ENCODE measurements around the gene SYTL4. TPM values are rescaled to one million over a fixed set of nuclear protein-coding genes. Genes with fewer than 3 reads are reported as not detected.

Gene SYTL4
- total RNA-seq, 1 experiment from 2014 or later, result 1.3 TPM

DNA sequence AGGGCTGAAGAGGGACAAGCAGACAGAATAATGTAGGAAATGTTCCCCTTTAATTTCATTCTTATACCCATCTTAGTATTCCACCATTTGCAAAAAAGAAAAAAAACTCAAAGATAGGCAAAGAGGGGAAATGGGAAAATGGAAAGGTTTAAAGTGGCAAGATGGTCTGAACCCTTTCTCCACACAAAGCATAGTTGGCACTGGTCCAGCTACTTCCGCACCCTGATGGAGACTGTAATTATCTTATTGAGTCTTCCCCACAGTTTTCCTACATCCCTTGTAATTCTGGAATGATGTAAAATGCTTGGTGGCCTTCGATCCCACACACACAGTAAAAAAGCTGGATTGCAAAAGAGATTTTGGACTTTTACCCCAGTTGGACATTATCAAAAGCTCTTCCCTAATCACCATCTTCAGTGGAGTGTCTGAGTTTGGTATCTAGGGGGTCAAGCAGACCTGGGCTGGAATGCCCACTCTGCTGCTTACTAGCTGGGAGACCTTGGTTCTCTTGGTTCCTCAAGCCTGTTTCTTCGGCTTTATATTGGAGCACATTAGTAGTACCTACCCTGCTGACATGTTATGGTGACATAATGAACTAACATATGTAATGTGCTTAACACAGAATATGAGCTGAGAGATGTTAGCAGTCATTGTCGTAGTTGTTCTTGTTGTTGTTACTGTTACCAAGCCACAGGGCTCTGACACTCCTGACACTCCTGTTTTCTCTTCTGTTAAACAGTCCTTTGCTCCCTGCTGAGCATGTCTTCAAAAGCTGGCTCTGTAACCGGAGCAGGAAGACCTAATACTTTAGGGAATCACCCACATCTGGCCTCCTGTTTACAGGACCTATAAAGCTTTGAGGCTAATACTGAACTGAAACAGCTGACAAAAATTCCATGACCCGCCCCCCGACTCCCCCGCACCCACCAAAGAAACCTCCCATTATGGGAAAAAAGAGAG lies 83.2 kb downstream of the SYTL4 start:
- DNase-seq (ENCODE audit: low read depth), result peak; percentile 54

DNA sequence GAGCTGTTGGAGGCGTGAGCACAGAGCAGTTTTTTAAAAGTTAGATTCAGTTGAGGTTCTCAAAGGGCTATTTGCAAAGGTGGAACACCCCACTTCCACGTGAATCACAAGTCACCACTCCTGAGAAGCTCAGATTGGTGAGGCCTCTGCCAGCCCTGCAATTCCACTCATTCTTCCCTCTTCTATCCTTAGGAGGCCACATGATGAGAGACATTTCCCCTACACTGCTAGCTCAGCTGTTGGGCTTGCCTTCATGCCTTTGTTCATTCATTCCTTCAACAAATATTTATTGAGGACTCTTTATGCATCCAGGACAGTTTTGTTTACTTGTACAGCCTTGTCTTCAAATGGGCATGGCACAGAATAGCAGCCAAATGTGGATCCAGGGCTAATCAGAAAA lies 84.2 kb downstream of the SYTL4 start:
- no peak for DNase-seq (ENCODE audit: low read depth)

DNA sequence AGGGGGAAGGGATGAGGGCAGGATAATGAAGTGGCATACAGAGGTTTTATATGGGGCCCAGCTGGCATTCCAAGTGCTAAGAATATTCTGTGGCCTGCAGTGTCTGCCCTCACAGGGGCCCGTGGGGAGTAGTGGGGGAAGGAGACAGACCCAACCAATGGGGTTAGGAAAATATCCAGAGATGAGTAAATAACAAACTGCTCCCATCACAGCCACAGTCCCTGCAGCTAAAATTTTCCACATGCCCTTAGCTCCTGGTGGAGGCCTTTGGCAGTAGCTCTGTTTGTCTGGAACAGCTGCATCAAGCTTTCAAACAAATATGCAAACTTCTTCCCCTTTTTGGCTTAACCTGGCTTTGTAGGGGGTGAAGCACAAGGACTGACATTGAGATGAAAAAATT lies 84.8 kb downstream of the SYTL4 start:
- peak; percentile 59 for DNase-seq (ENCODE audit: low read depth)

DNA sequence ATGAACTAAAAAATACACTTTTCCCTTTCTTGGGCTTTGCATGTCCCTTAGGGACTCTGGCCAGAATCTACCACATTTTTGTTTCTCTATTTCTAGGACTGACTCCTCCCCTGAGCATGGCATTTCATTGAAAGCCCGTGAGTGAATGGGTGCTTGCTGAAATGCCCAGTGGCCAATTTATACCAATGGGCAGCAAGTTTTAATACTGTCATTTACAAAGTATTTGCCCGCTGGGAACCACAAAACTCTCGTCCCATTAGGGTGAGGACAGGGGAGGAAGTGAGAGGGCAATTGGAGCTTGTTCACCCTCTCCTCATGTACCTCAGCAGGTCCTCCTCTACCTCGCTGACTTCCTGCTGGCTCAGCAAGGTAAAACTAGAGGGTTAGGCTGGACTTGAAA lies 86.8 kb downstream of the SYTL4 start:
- peak; percentile 37 for DNase-seq (ENCODE audit: low read depth)

DNA sequence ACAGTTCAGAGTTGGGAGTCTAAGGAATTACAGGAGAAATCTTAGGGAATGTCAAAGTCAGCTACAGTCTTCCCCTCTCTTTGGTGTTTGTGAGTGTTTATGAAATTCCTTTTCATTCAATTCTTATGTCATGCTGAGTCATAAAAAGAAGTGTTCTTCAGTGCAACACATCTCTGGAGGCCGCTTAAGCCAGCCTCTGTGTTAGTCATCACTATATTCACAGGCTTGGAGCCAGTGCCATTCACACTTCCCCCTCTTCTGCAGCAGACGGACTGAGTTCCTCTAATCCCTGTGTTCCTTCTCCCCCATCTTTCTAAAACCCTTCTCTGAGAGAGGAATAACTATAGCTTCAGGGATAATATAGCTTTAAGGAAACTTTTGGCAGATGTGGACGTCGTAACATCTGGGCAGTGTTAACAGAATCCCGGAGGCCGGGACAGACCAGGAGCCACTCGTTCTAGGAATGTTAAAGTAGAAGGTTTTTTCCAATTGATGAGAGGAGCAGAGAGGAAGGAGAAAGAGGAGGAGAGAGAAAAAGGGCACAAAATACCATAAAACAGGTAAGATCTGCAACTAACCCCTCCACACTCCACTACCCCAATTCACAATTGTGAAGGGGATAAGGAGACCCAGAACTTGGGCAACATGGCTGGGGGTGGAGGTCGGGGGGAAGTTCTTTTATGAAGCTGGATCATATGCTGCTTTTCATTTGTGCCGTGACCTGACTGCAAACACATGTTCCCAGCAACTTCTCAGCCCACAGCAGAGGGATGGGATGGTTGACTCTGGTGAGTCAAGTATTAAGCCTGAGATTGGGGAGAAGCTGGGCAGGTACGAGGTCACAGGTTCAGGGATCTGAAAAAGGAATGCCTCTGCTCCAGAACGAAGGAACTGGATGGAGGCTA lies 87.7 kb downstream of the SYTL4 start, which contains the start of gene SRPX2:
TSS of gene SRPX2 (plus strand) at position 244 of the 905 bp plus-strand sequence. CDS start 2,124 bp downstream, outside the sequence.
- DNase-seq (ENCODE audit: low read depth), result peak; percentile 80

DNA sequence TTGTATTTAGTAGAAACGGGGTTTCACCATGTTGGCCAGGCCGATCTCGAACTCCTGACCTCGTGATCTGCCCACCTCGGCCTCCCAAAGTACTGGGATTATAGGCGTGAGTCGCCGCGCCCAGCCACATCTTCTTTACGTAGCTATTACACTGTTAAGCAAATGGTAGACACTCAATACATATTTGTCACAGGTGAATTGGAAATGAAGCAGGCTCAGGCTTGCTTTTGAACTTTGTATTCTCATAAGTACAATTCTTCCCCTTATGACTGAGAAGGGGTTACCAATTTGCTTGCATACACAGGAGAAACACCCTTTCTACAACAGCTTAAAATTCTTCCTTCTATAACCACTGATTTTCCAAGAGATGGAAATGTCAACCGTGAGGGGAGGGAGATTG lies 88.7 kb downstream of the SYTL4 start:
- no peak for DNase-seq (ENCODE audit: low read depth)

DNA sequence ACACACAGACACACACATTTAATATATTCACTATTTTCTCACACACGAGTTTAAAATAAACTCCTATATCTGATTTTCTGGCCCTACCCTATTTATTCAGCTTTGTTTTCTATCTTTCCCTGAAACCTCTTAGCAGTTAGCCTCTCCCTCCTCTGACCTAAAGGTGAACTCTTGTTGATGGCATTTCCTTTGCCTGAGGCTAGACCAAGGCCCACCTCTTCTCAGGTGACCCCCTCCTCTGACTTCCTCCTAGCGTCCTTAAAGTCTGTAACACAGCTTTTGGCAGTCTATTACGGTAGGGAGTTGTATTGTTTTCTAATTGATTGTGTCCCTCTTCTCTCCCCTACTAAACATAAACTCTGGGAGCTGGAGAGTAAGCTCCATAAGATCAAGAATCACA lies 89.6 kb downstream of the SYTL4 start:
- DNase-seq (ENCODE audit: low read depth), result no peak

DNA sequence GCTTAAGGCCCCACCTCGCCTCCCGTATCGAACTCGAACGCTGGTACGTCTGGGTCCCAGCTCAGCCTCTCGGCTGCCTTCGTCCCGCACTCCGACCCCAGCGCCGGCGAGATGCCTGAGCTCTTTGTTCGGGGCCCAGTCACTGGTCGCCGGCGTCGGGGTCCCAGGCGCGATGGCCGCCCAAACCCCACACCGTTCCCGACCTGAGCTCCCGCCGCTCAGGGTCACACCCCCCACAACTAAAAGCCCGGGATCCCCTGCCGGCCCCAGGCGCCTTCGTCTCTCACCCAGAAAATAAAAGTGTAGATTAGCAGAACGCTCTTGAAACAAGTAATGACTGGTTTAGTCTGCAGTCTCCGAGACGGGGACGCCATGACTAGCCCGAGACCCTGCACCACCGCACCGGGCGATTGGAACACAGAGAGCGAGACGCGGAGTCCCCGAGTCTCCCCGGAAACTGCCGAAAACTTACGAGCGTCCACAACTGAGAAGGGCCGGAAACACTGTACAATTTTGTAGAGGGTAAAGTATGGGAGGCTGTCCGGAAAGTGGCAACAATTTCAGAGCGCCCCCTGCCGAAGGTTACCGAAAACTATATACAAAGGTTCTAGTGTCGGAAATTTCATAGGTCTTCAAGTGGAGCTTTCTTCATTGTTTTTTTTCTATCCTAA lies 95.5 kb downstream of the SYTL4 start, which contains the start of gene TSPAN6:
TSS of gene TSPAN6 (minus strand) at position 486 of the 671 bp plus-strand sequence. CDS start at position 374, 112 bp downstream.
- DNase-seq (ENCODE audit: low read depth), result peak; percentile 79

DNA sequence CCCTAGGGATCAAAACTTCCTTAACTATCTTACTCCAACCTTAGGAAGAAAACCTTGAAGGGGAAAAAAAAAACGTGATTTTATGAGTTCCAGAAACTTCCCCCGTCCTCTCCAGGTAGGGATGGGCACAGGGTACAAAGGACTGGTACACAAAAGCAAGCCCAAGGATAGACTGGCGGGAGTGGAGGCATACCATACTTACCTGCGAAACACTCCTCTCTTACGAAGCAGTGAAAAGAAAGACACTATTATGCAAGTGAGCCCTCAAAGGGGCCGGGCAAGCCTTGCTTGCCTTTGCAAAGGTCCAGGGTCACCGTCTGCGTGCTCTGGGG lies 96.0 kb downstream of the SYTL4 start:
- DNase-seq (ENCODE audit: low read depth), result no peak

DNA sequence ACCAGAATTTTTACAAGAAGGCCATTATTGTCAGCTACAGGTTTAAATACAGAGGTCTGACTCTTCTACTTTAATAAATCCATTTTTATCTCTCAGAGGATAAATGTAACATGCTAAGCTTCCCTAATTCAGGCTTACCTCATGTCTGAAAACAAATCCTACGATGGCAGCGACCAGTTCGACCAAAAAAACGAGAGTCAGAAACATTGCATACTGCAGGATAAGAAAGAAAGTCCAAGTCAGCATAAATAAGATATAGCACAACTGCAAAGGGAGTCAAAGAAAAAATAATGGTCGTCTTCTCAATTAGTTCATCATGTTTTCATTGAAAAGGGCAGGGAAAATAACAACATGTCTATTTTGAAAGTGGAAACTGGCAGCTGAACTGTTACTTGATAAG lies 96.9 kb downstream of the SYTL4 start:
- no peak for DNase-seq (ENCODE audit: low read depth)

DNA sequence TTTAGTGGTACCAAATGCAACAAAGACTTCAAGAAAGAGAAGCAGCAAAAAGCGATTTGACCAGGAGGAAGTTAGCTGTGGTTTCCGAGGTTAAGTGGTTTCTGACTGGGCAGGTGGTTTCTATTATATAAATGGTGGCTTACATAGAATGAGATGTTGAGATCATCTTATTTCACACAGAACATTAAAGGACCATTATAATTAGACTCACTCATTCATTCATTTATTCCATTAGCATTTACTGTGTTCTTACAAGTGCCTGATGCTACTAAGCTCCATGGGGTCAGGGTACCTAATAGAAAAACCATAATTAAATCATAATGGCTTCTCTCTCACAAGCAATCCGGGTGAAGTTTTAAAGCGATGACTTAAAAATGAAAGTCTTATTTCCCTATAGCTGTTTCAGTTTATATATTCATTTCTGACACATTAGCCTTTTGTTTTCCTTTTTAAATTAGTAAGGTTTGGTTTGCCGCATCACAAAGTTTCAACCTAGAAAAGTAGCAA lies 105.9 kb downstream of the SYTL4 start:
- peak; percentile 21 for DNase-seq (ENCODE audit: low read depth)

Other genes with a start within 250 kb of the SYTL4 start
- not detected in 2 replicates for gene TNMD, start 147.2 kb downstream of the SYTL4 start, total RNA-seq (2014; rRNA removed; shearing (Covaris generic))
- gene TSPAN6, start 95.3 kb downstream of the SYTL4 start, total RNA-seq (2014; rRNA removed; shearing (Covaris generic)), result 19.7 and 24.2 TPM in 2 replicates
- gene SRPX2, start 87.9 kb downstream of the SYTL4 start, total RNA-seq (2014; rRNA removed; shearing (Covaris generic)), result 7.7 and 11.0 TPM in 2 replicates
- gene CSTF2, start 88.3 kb upstream of the SYTL4 start, total RNA-seq (2014; rRNA removed; shearing (Covaris generic)), result 25.9 and 30.3 TPM in 2 replicates
- gene NOX1, start 142.2 kb upstream of the SYTL4 start, total RNA-seq (2014; rRNA removed; shearing (Covaris generic)), result not detected in 2 replicates
- gene XKRX, start 196.8 kb upstream of the SYTL4 start, total RNA-seq (2014; rRNA removed; shearing (Covaris generic)), result 0.10 and 0.12 TPM in 2 replicates
- not detected in 2 replicates for gene ARL13A, start 237.6 kb upstream of the SYTL4 start, total RNA-seq (2014; rRNA removed; shearing (Covaris generic))

Data from RPMI7951 (cell line).